ENCODE data around the gene TSR3. TPM values are rescaled to one million over a fixed set of nuclear protein-coding genes. Genes with fewer than 3 reads are reported as not detected.

TSR3 gene
- polyA plus RNA-seq, 1 of the 3 experiments (the other 2 are of a cell fraction), result 87.3 TPM

GRCh38 chr16:1393613-1394176, 42.0 kb upstream of the TSR3 start:
- H3K4me2 ChIP-seq, result no peak overlapping the region

GRCh38 chr16:1392826-1393225, 41.1 kb upstream of the TSR3 start:
- Histone ChIP-seq H3K27me3 (ENCODE audit: insufficient read depth) (no peaks in the 10 kb centered on the region), H3K27ac (ENCODE audit: low read depth in 2 of 2, low read length in 1 of 2) (no peak overlapping the region), H4K20me1 (ENCODE audit: insufficient read depth) (no peaks in the 10 kb centered on the region), H2AFZ (ENCODE audit: low read depth) (no peak overlapping the region), H3F3A (replicated peaks; ENCODE audit: insufficient read depth) (no peaks in the 10 kb centered on the region), H3K4me3 (ENCODE audit: low read depth in 2 of 2, low read length in 1 of 2) (no peak overlapping the region), H3K9ac (no peak overlapping the region), H3K79me2 (ENCODE audit: insufficient read depth) (no peaks in the 10 kb centered on the region), H3K9me3 (no peaks in the 10 kb centered on the region), H3K36me3 (replicated peaks in 1 of 2; ENCODE audit: control insufficient read depth in 1 of 2, insufficient read depth in 2 of 2, low read length in 1 of 2) (peaks cover 0 to 6% of the 10 kb centered on the region in 2 experiments), H3K4me1 (ENCODE audit: control insufficient read depth in 1 of 2, insufficient read depth in 2 of 2, low read depth in 1 of 2, low read length in 1 of 2) (no peaks in the 10 kb centered on the region), H3K9me2 (no peaks in the 10 kb centered on the region), H3K4me2 (no peak overlapping the region)
- TF ChIP-seq TAF1 (IDR thresholded peaks at IDR 0.05; ENCODE audit: borderline replicate concordance, low read depth, low read length), result no peak
- TF ChIP-seq SMC3 (IDR thresholded peaks at IDR 0.05; ENCODE audit: low read depth, low read length), result no peak
- TF ChIP-seq FOXM1 (IDR thresholded peaks at IDR 0.05; ENCODE audit: low read depth), result no peak
- no peak for TF ChIP-seq EZH2phosphoT487 (IDR thresholded peaks at IDR 0.05; ENCODE audit: borderline replicate concordance, low read depth)
- no peak for TF ChIP-seq EP300 (IDR thresholded peaks at IDR 0.05; ENCODE audit: borderline replicate concordance in 1 of 2, low read depth in 1 of 2, low read length in 1 of 2)
- TF ChIP-seq ELF1 (IDR thresholded peaks at IDR 0.05), result no peak
- no peak for TF ChIP-seq TCF12 (IDR thresholded peaks at IDR 0.05)
- CTCF ChIA-PET, result no interaction called here
- WGBS (ENCODE audit: low lambda C conversion rate), result 97% methylated on average over 17 of the region's 17 CpGs
- no peak for DNase-seq
- POLR2A ChIA-PET, result no interaction called here

More at GRCh38 chr16:1393613-1394176, 42.0 kb upstream of the TSR3 start:
- Histone ChIP-seq H3K4me1 (ENCODE audit: control insufficient read depth in 1 of 2, insufficient read depth in 2 of 2, low read depth in 1 of 2, low read length in 1 of 2) (no peaks in the 10 kb centered on the region), H3K9ac (no peak overlapping the region), H3F3A (replicated peaks; ENCODE audit: insufficient read depth) (no peaks in the 10 kb centered on the region), H3K9me2 (no peaks in the 10 kb centered on the region), H3K36me3 (replicated peaks in 1 of 2; ENCODE audit: control insufficient read depth in 1 of 2, insufficient read depth in 2 of 2, low read length in 1 of 2) (peaks cover 0 to 6% of the 10 kb centered on the region in 2 experiments), H3K27me3 (ENCODE audit: insufficient read depth) (no peaks in the 10 kb centered on the region), H3K79me2 (ENCODE audit: insufficient read depth) (no peaks in the 10 kb centered on the region), H3K4me3 (ENCODE audit: low read depth in 2 of 2, low read length in 1 of 2) (no peak overlapping the region), H3K27ac (ENCODE audit: low read depth in 2 of 2, low read length in 1 of 2) (no peak overlapping the region), H2AFZ (ENCODE audit: low read depth) (no peak overlapping the region), H3K9me3 (no peaks in the 10 kb centered on the region), H4K20me1 (ENCODE audit: insufficient read depth) (no peaks in the 10 kb centered on the region)
- 100% methylated on average over 5 of the region's 21 CpGs for WGBS (ENCODE audit: low lambda C conversion rate)
- POLR2A ChIA-PET, result no interaction called here
- CTCF ChIA-PET, result no interaction called here
- DNase-seq, result no peak
- TF ChIP-seq NRF1 (IDR thresholded peaks at IDR 0.05; ENCODE audit: low read depth, low read length) (no peak), FOXJ3 (CRISPR knock-in tag; IDR thresholded peaks at IDR 0.05) (no peak), RCOR1 (IDR thresholded peaks at IDR 0.05; ENCODE audit: low read length) (no peak), TEAD4 (IDR thresholded peaks at IDR 0.05; ENCODE audit: borderline replicate concordance, insufficient read depth) (no peak), FOSL2 (IDR thresholded peaks at IDR 0.05; ENCODE audit: borderline replicate concordance, low read depth) (no peak), FOXM1 (IDR thresholded peaks at IDR 0.05; ENCODE audit: low read depth) (no peak), EZH2phosphoT487 (IDR thresholded peaks at IDR 0.05; ENCODE audit: borderline replicate concordance, low read depth) (no peak)

GRCh38 chr16:1390239-1390779, 38.6 kb upstream of the TSR3 start:
- no peak overlapping the region for H2AFZ ChIP-seq (ENCODE audit: low read depth)
- no peak overlapping the region for H3K4me3 ChIP-seq (ENCODE audit: low read depth in 2 of 2, low read length in 1 of 2)
- no peak overlapping the region for H3K4me2 ChIP-seq
- no peaks in the 10 kb centered on the region for H3F3A ChIP-seq (replicated peaks; ENCODE audit: insufficient read depth)
- POLR2A ChIA-PET, result no interaction called here
- CTCF ChIA-PET, result interaction anchor here (1.7 kb wide), 1 partner anchor 27 kb away, joined by 4 read pairs; no protein-coding TSS in a partner anchor
- peaks cover 0 to 6% of the 10 kb centered on the region in 2 experiments for H3K36me3 ChIP-seq (replicated peaks in 1 of 2; ENCODE audit: control insufficient read depth in 1 of 2, insufficient read depth in 2 of 2, low read length in 1 of 2)
- 86% methylated on average over 28 of the region's 28 CpGs for WGBS (ENCODE audit: low lambda C conversion rate)
- TF ChIP-seq CHD2 (IDR thresholded peaks at IDR 0.05; ENCODE audit: low read length, partially characterized antibody) (no peak), POLR2AphosphoS5 (IDR thresholded peaks at IDR 0.05; ENCODE audit: low read depth, low read length) (no peak), CTCF (IDR thresholded peaks at IDR 0.05) (no peak), IRF3 (IDR thresholded peaks at IDR 0.05; ENCODE audit: low read depth, low read length) (no peak), FOXJ3 (CRISPR knock-in tag; IDR thresholded peaks at IDR 0.05) (no peak), MAX (IDR thresholded peaks at IDR 0.05; ENCODE audit: low read depth) (no peak), YY1 (IDR thresholded peaks at IDR 0.05; ENCODE audit: low read depth) (no peak), RCOR1 (IDR thresholded peaks at IDR 0.05; ENCODE audit: low read length) (no peak)
- DNase-seq, result no peak
- no peaks in the 10 kb centered on the region for H4K20me1 ChIP-seq (ENCODE audit: insufficient read depth)
- H3K9me2 ChIP-seq, result no peaks in the 10 kb centered on the region
- H3K4me1 ChIP-seq (ENCODE audit: control insufficient read depth in 1 of 2, insufficient read depth in 2 of 2, low read depth in 1 of 2, low read length in 1 of 2), result no peaks in the 10 kb centered on the region
- no peak overlapping the region for H3K27ac ChIP-seq (ENCODE audit: low read depth in 2 of 2, low read length in 1 of 2)
- H3K27me3 ChIP-seq (ENCODE audit: insufficient read depth), result no peaks in the 10 kb centered on the region
- H3K79me2 ChIP-seq (ENCODE audit: insufficient read depth), result no peaks in the 10 kb centered on the region
- H3K9me3 ChIP-seq, result no peaks in the 10 kb centered on the region
- no peak overlapping the region for H3K9ac ChIP-seq

Measured in SK-N-SH (cell line).